SK-N-SH treated with all-trans-retinoic acid at 6 μM for 48 hours (cell line): ENCODE measurements around the gene OSCP1.

Experiments used
- ATAC-seq: fragments of 200-7000 bp; cut with Tn5 transposase; 3 replicates; pipeline ENCODE4 v1.9.1; 2020; ENCODE audit warnings: mild to moderate bottlenecking, moderate library complexity
- ARNTL ChIP-seq: fragments of 450-650 bp; formaldehyde crosslinking; IDR thresholded peaks from 2 replicates; pipeline ENCODE4 v1.5.0; 2020; ENCODE audit warnings: low read depth, mild to moderate bottlenecking, moderate library complexity, borderline replicate concordance
- BACH2 ChIP-seq: fragments of 250-450 bp; sonication (Bioruptor Pico); IDR thresholded peaks from 2 replicates; pipeline ENCODE4 v1.9.0; 2021; ENCODE audit warnings: mild to moderate bottlenecking, borderline replicate concordance
- CSDC2 ChIP-seq: fragments of 250-450 bp; sonication (Bioruptor Pico); IDR thresholded peaks from 2 replicates; pipeline ENCODE4 v1.5.0; 2020; ENCODE audit warnings: mild to moderate bottlenecking, moderate library complexity
- ESRRG ChIP-seq: fragments of 250-450 bp; sonication (Bioruptor Pico); IDR thresholded peaks from 2 replicates; pipeline ENCODE4 v1.6.1; 2021; ENCODE audit warnings: mild to moderate bottlenecking
- GLIS3 ChIP-seq: fragments of 250-450 bp; sonication (Bioruptor Pico); IDR thresholded peaks from 2 replicates; pipeline ENCODE4 v1.5.0; 2020; ENCODE audit warnings: mild to moderate bottlenecking, moderate library complexity
- ISL1 ChIP-seq: fragments of 250-450 bp; sonication (Bioruptor Pico); IDR thresholded peaks from 2 replicates; pipeline ENCODE4 v2.1.2; 2022; ENCODE audit warnings: mild to moderate bottlenecking, moderate library complexity
- OSR1 ChIP-seq: fragments of 250-450 bp; sonication (Bioruptor Pico); IDR thresholded peaks from 2 replicates; pipeline ENCODE4 v1.8.0; 2022; ENCODE audit warnings: moderate library complexity, mild to moderate bottlenecking, inconsistent platforms
- PPARA ChIP-seq: fragments of 250-450 bp; sonication (Bioruptor Pico); IDR thresholded peaks from 2 replicates; pipeline ENCODE4 v1.5.0; 2020; ENCODE audit warnings: mild to moderate bottlenecking, borderline replicate concordance
- RARB ChIP-seq: fragments of 250-450 bp; sonication (Bioruptor Pico); IDR thresholded peaks from 2 replicates; pipeline ENCODE4 v1.8.0; 2021; ENCODE audit warnings: mild to moderate bottlenecking, moderate library complexity
- SNAI2 ChIP-seq: fragments of 250-450 bp; sonication (Bioruptor Pico); IDR thresholded peaks from 2 replicates; pipeline ENCODE4 v1.5.0; 2020; ENCODE audit warnings: mild to moderate bottlenecking, moderate library complexity
- TCF4 ChIP-seq: fragments of 250-450 bp; sonication (Bioruptor Pico); IDR thresholded peaks from 2 replicates; pipeline ENCODE4 v1.8.0; 2021; ENCODE audit warnings: mild to moderate bottlenecking, moderate library complexity, borderline replicate concordance
- TOX ChIP-seq: fragments of 250-450 bp; sonication (Bioruptor Pico); IDR thresholded peaks from 2 replicates; pipeline ENCODE4 v1.8.0; 2021; ENCODE audit warnings: mild to moderate bottlenecking, moderate library complexity, borderline replicate concordance
- ZC3H10 ChIP-seq: fragments of 250-450 bp; sonication (Bioruptor Pico); IDR thresholded peaks from 2 replicates; pipeline ENCODE4 v1.5.1; 2021; ENCODE audit warnings: mild to moderate bottlenecking, moderate library complexity
- ZFP3 ChIP-seq: fragments of 250-450 bp; sonication (Bioruptor Pico); IDR thresholded peaks from 2 replicates; pipeline ENCODE4 v1.5.0; 2020; ENCODE audit warnings: mild to moderate bottlenecking, moderate library complexity
- ZFP30 ChIP-seq: fragments of 450-650 bp; formaldehyde crosslinking; IDR thresholded peaks from 2 replicates; pipeline ENCODE4 v1.5.0; 2022; ENCODE audit warnings: mild to moderate bottlenecking, moderate library complexity
- ZNF565 ChIP-seq: fragments of 450-650 bp; formaldehyde crosslinking; conservative IDR thresholded peaks from 2 replicates; pipeline ENCODE4 v1.5.0; 2020; ENCODE audit warnings: low read depth, mild to moderate bottlenecking, moderate library complexity
- ZNF70 ChIP-seq: fragments of 450-650 bp; formaldehyde crosslinking; IDR thresholded peaks from 2 replicates; pipeline ENCODE4 v1.5.0; 2020; ENCODE audit warnings: mild to moderate bottlenecking, moderate library complexity
- ZNF8 ChIP-seq: fragments of 450-650 bp; formaldehyde crosslinking; IDR thresholded peaks from 2 replicates; pipeline ENCODE4 v1.5.0; 2020; ENCODE audit warnings: mild to moderate bottlenecking, moderate library complexity
- TF ChIP-seq, protein P1 (sequence below): fragments of 250-450 bp; sonication (Bioruptor Pico); IDR thresholded peaks from 2 replicates; pipeline ENCODE4 v1.5.1; 2021; ENCODE audit warnings: mild to moderate bottlenecking, moderate library complexity
- TF ChIP-seq, protein P2 (sequence below): fragments of 250-450 bp; sonication (Bioruptor Pico); IDR thresholded peaks from 2 replicates; pipeline ENCODE4 v1.5.1; 2020; ENCODE audit warnings: low read depth, mild to moderate bottlenecking, moderate library complexity
- TF ChIP-seq, protein P3 (sequence below): fragments of 250-450 bp; sonication (Bioruptor Pico); IDR thresholded peaks from 2 replicates; pipeline ENCODE4 v1.8.0; 2021; ENCODE audit warnings: low read depth, mild to moderate bottlenecking, moderate library complexity, borderline replicate concordance
- TF ChIP-seq, protein P4 (sequence below): fragments of 250-450 bp; sonication (Bioruptor Pico); IDR thresholded peaks from 2 replicates; pipeline ENCODE4 v1.8.0; 2020; ENCODE audit warnings: mild to moderate bottlenecking, moderate library complexity, borderline replicate concordance
- TF ChIP-seq, protein P5 (sequence below): fragments of 250-450 bp; sonication (Bioruptor Pico); IDR thresholded peaks from 2 replicates; pipeline ENCODE4 v1.5.0; 2020; ENCODE audit warnings: mild to moderate bottlenecking, moderate library complexity

The OSCP1 gene

DNA sequence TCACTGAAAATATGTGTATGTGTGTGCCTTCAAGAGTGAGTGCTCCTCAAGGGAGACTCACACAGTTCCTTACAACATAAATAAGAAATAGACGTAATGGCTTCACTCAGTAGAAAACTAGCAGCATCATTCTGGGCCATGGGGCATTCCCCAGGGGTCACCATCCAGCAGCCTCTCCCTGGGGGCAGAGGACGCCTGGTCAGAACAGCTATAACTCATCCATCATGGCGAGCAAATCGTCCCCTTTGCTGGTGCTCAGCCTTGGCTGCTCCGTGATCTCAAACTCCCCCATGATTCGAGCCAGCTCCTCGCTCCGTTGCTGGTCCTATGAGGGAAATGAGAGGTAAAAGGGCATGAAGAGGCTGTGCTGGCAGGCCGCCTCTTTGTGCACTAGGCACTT, 32.3 kb downstream of the OSCP1 start:
- TF ChIP-seq, protein P1, sequence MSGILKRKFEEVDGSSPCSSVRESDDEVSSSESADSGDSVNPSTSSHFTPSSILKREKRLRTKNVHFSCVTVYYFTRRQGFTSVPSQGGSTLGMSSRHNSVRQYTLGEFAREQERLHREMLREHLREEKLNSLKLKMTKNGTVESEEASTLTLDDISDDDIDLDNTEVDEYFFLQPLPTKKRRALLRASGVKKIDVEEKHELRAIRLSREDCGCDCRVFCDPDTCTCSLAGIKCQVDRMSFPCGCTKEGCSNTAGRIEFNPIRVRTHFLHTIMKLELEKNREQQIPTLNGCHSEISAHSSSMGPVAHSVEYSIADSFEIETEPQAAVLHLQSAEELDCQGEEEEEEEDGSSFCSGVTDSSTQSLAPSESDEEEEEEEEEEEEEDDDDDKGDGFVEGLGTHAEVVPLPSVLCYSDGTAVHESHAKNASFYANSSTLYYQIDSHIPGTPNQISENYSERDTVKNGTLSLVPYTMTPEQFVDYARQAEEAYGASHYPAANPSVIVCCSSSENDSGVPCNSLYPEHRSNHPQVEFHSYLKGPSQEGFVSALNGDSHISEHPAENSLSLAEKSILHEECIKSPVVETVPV = no peak
- TF ChIP-seq GLIS3 (CRISPR knock-in tag) = no peak
- TF ChIP-seq, protein P2, sequence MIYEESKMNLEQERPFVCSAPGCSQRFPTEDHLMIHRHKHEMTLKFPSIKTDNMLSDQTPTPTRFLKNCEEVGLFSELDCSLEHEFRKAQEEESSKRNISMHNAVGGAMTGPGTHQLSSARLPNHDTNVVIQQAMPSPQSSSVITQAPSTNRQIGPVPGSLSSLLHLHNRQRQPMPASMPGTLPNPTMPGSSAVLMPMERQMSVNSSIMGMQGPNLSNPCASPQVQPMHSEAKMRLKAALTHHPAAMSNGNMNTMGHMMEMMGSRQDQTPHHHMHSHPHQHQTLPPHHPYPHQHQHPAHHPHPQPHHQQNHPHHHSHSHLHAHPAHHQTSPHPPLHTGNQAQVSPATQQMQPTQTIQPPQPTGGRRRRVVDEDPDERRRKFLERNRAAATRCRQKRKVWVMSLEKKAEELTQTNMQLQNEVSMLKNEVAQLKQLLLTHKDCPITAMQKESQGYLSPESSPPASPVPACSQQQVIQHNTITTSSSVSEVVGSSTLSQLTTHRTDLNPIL (CRISPR knock-in tag) = no peak
- no peak for TF ChIP-seq ZNF565 (CRISPR knock-in tag)
- no peak for TF ChIP-seq ZNF70 (CRISPR knock-in tag)
- no peak for TF ChIP-seq ZNF8 (CRISPR knock-in tag)
- no peak for ATAC-seq

DNA sequence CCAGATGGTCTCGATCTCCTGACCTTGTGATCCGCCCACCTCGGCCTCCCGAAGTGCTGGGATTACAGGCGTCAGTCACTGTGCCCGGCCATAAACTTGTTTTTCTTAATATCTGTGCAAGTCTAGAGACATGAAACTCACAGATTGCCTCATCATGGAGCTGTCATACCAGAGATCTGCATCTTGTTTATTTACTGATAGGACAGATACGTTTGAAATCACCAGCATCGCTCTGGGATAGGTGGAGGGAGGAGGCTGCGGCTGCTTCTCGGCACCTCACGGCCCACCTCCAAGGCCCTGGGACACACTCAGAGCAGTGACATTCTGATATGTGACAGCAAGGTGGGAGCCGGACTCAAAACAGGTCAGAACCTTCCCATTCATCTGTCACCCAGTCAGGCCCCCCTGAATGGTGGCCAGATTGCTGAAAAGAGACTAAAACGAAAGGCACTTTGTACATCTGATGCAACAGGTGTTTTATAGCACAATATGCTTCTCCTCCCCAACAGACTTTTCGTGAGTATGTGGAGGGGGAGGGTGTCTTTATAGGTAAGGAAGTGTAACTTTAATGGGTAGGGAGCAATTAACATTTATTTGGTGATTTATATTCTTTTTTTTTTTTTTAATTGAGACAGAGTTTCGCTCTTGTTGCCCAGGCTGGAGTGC, 34.5 kb downstream of the OSCP1 start:
- no peak for ATAC-seq
- TF ChIP-seq OSR1 (CRISPR knock-in tag) = no peak
- TF ChIP-seq PPARA (CRISPR knock-in tag) = no peak
- no peak for TF ChIP-seq RARB (CRISPR knock-in tag)
- TF ChIP-seq, protein P3, sequence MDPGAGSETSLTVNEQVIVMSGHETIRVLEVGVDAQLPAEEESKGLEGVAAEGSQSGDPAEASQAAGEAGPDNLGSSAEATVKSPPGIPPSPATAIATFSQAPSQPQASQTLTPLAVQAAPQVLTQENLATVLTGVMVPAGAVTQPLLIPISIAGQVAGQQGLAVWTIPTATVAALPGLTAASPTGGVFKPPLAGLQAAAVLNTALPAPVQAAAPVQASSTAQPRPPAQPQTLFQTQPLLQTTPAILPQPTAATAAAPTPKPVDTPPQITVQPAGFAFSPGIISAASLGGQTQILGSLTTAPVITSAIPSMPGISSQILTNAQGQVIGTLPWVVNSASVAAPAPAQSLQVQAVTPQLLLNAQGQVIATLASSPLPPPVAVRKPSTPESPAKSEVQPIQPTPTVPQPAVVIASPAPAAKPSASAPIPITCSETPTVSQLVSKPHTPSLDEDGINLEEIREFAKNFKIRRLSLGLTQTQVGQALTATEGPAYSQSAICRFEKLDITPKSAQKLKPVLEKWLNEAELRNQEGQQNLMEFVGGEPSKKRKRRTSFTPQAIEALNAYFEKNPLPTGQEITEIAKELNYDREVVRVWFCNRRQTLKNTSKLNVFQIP (CRISPR knock-in tag) = no peak
- no peak for TF ChIP-seq ARNTL (CRISPR knock-in tag)
- TF ChIP-seq SNAI2 (CRISPR knock-in tag) = no peak
- no peak for TF ChIP-seq TOX
- no peak for TF ChIP-seq BACH2
- no peak for TF ChIP-seq ZNF565 (CRISPR knock-in tag)
- no peak for TF ChIP-seq ZNF70 (CRISPR knock-in tag)
- TF ChIP-seq ZFP3 = no peak
- TF ChIP-seq ISL1 (CRISPR knock-in tag) = no peak
- TF ChIP-seq, protein P4, sequence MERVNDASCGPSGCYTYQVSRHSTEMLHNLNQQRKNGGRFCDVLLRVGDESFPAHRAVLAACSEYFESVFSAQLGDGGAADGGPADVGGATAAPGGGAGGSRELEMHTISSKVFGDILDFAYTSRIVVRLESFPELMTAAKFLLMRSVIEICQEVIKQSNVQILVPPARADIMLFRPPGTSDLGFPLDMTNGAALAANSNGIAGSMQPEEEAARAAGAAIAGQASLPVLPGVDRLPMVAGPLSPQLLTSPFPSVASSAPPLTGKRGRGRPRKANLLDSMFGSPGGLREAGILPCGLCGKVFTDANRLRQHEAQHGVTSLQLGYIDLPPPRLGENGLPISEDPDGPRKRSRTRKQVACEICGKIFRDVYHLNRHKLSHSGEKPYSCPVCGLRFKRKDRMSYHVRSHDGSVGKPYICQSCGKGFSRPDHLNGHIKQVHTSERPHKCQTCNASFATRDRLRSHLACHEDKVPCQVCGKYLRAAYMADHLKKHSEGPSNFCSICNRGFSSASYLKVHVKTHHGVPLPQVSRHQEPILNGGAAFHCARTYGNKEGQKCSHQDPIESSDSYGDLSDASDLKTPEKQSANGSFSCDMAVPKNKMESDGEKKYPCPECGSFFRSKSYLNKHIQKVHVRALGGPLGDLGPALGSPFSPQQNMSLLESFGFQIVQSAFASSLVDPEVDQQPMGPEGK (CRISPR knock-in tag) = no peak
- TF ChIP-seq, protein P1 = no peak
- no peak for TF ChIP-seq CSDC2 (CRISPR knock-in tag)
- no peak for TF ChIP-seq ZFP30 (CRISPR knock-in tag)
- TF ChIP-seq TCF4 (CRISPR knock-in tag) = no peak

DNA sequence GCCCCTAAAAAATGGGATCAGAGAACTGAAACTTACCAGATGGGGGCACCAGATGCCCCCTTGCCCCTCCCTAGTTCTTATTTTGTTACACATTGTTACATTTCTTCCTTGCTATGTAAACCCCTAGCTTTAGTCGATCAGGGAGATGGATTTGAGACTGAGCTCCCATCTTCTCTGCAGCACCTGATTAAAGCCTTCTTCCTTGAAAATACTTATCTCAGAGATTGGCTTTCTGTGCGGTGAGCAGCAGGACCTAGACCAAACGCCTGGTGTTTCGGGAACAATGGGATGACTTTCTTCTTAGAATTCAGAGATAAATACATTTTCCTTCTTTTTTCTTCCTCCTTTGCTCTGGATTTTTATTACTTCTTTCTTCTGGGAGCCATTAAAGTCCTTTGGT, 35.9 kb downstream of the OSCP1 start:
- TF ChIP-seq, protein P5, sequence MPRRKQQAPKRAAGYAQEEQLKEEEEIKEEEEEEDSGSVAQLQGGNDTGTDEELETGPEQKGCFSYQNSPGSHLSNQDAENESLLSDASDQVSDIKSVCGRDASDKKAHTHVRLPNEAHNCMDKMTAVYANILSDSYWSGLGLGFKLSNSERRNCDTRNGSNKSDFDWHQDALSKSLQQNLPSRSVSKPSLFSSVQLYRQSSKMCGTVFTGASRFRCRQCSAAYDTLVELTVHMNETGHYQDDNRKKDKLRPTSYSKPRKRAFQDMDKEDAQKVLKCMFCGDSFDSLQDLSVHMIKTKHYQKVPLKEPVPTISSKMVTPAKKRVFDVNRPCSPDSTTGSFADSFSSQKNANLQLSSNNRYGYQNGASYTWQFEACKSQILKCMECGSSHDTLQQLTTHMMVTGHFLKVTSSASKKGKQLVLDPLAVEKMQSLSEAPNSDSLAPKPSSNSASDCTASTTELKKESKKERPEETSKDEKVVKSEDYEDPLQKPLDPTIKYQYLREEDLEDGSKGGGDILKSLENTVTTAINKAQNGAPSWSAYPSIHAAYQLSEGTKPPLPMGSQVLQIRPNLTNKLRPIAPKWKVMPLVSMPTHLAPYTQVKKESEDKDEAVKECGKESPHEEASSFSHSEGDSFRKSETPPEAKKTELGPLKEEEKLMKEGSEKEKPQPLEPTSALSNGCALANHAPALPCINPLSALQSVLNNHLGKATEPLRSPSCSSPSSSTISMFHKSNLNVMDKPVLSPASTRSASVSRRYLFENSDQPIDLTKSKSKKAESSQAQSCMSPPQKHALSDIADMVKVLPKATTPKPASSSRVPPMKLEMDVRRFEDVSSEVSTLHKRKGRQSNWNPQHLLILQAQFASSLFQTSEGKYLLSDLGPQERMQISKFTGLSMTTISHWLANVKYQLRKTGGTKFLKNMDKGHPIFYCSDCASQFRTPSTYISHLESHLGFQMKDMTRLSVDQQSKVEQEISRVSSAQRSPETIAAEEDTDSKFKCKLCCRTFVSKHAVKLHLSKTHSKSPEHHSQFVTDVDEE (CRISPR knock-in tag) = no peak
- TF ChIP-seq ZNF8 (CRISPR knock-in tag) (no peak), GLIS3 (CRISPR knock-in tag) (no peak), ESRRG (no peak), TCF4 (CRISPR knock-in tag) (no peak), ZC3H10 (CRISPR knock-in tag) (no peak), ZFP3 (no peak), RARB (CRISPR knock-in tag) (no peak), TOX (no peak)
- TF ChIP-seq, protein P2 (CRISPR knock-in tag) = no peak
- ATAC-seq = no peak
